ENCODE data around the gene WNT2.

The WNT2 gene

GRCh38 chr7:117241088-117241487, 81.8 kb downstream of the WNT2 start:
- DNase-seq (ENCODE audit: low spot score) (no peak), ATAC-seq (ENCODE audit: low read depth) (no peak)
- Histone ChIP-seq H3K4me1 (ENCODE audit: insufficient read depth, poor library complexity, severe bottlenecking) (no peaks in the 10 kb centered on the region), H3K4me3 (ENCODE audit: severe bottlenecking) (no peak overlapping the region), H3K27me3 (ENCODE audit: insufficient read depth, poor library complexity, severe bottlenecking) (no peaks in the 10 kb centered on the region), H3K27ac (ENCODE audit: poor library complexity, severe bottlenecking) (no peak overlapping the region), H3K9me3 (ENCODE audit: severe bottlenecking) (no peaks in the 10 kb centered on the region), H3K36me3 (ENCODE audit: low read depth) (no peaks in the 10 kb centered on the region)
- TF ChIP-seq CTCF (IDR thresholded peaks at IDR 0.05; ENCODE audit: poor library complexity, severe bottlenecking) = no peak

GRCh38 chr7:117238937-117239336, 83.9 kb downstream of the WNT2 start:
- TF ChIP-seq CTCF (IDR thresholded peaks at IDR 0.05; ENCODE audit: poor library complexity, severe bottlenecking) = no peak
- Histone ChIP-seq H3K4me3 (ENCODE audit: severe bottlenecking) (no peak overlapping the region), H3K36me3 (ENCODE audit: low read depth) (no peaks in the 10 kb centered on the region), H3K27ac (ENCODE audit: poor library complexity, severe bottlenecking) (no peak overlapping the region), H3K4me1 (ENCODE audit: insufficient read depth, poor library complexity, severe bottlenecking) (no peaks in the 10 kb centered on the region), H3K27me3 (ENCODE audit: insufficient read depth, poor library complexity, severe bottlenecking) (no peaks in the 10 kb centered on the region), H3K9me3 (ENCODE audit: severe bottlenecking) (no peaks in the 10 kb centered on the region)
- DNase-seq (ENCODE audit: low spot score) = no peak
- ATAC-seq (ENCODE audit: low read depth) = no peak

GRCh38 chr7:117238472-117238871, 84.4 kb downstream of the WNT2 start:
- no peak for TF ChIP-seq CTCF (IDR thresholded peaks at IDR 0.05; ENCODE audit: poor library complexity, severe bottlenecking)
- no peak for ATAC-seq (ENCODE audit: low read depth)
- H3K4me3 ChIP-seq (ENCODE audit: severe bottlenecking) = no peak overlapping the region

GRCh38 chr7:117237646-117238045, 85.2 kb downstream of the WNT2 start:
- TF ChIP-seq CTCF (IDR thresholded peaks at IDR 0.05; ENCODE audit: poor library complexity, severe bottlenecking) = no peak
- no peak overlapping the region for H3K27ac ChIP-seq (ENCODE audit: poor library complexity, severe bottlenecking)
- no peaks in the 10 kb centered on the region for H3K36me3 ChIP-seq (ENCODE audit: low read depth)
- H3K27me3 ChIP-seq (ENCODE audit: insufficient read depth, poor library complexity, severe bottlenecking) = no peaks in the 10 kb centered on the region
- no peaks in the 10 kb centered on the region for H3K9me3 ChIP-seq (ENCODE audit: severe bottlenecking)
- DNase-seq (ENCODE audit: low spot score) (no peak), ATAC-seq (ENCODE audit: low read depth) (no peak)
- no peak overlapping the region for H3K4me3 ChIP-seq (ENCODE audit: severe bottlenecking)
- H3K4me1 ChIP-seq (ENCODE audit: insufficient read depth, poor library complexity, severe bottlenecking) = no peaks in the 10 kb centered on the region

More at GRCh38 chr7:117238472-117238871, 84.4 kb downstream of the WNT2 start:
- Histone ChIP-seq H3K36me3 (ENCODE audit: low read depth) (no peaks in the 10 kb centered on the region), H3K4me1 (ENCODE audit: insufficient read depth, poor library complexity, severe bottlenecking) (no peaks in the 10 kb centered on the region), H3K27me3 (ENCODE audit: insufficient read depth, poor library complexity, severe bottlenecking) (no peaks in the 10 kb centered on the region), H3K27ac (ENCODE audit: poor library complexity, severe bottlenecking) (no peak overlapping the region), H3K9me3 (ENCODE audit: severe bottlenecking) (no peaks in the 10 kb centered on the region)
- no peak for DNase-seq (ENCODE audit: low spot score)

- Histone ChIP-seq H3K4me1 (ENCODE audit: insufficient read depth, poor library complexity, severe bottlenecking) (no peaks in the 10 kb centered on the region), H3K4me3 (ENCODE audit: severe bottlenecking) (no peak overlapping the region), H3K27ac (ENCODE audit: poor library complexity, severe bottlenecking) (no peak overlapping the region), H3K36me3 (ENCODE audit: low read depth) (no peaks in the 10 kb centered on the region), H3K27me3 (ENCODE audit: insufficient read depth, poor library complexity, severe bottlenecking) (no peaks in the 10 kb centered on the region), H3K9me3 (ENCODE audit: severe bottlenecking) (no peaks in the 10 kb centered on the region)
- no peak for TF ChIP-seq CTCF (IDR thresholded peaks at IDR 0.05; ENCODE audit: poor library complexity, severe bottlenecking)
- no peak for DNase-seq (ENCODE audit: low spot score)
- ATAC-seq (ENCODE audit: low read depth) = no peak
Measured at GRCh38 chr7:117231047-117231359, 91.9 kb downstream of the WNT2 start.
